Measurements from ENCODE around the gene RNF150.
A peak's percentile ranks its signal among the peaks of the same experiment; 100 is the strongest.

The RNF150 gene

GRCh38 chr4:141131723-141132071 lies 1.6 kb downstream of the RNF150 start:
- no peak for TF ChIP-seq CTCF (IDR thresholded peaks at IDR 0.05; ENCODE audit: low read depth, low read length, missing control alignments)
- in situ Hi-C loops (cut with HindIII; ENCODE audit: low sequenced_read_pairs) = loop anchor here (5.0 kb wide), 1 partner anchor 264 kb away; no protein-coding TSS in a partner anchor
- H3K4me3 ChIP-seq (ENCODE audit: low read depth, low read length) = peak overlapping the region; percentile 78

GRCh38 chr4:141130947-141131605 lies 2.2 kb downstream of the RNF150 start:
- in situ Hi-C loops (cut with HindIII; ENCODE audit: low sequenced_read_pairs) = loop anchor here (5.0 kb wide), 1 partner anchor 264 kb away; no protein-coding TSS in a partner anchor
- H3K4me3 ChIP-seq (ENCODE audit: low read depth, low read length) = peak overlapping the region; percentile 78

More at GRCh38 chr4:141131723-141132071, 1.6 kb downstream of the RNF150 start:
- no peak for DNase-seq (ENCODE audit: low read depth)

GRCh38 chr4:141127884-141128283 lies 5.4 kb downstream of the RNF150 start:
- DNase-seq (ENCODE audit: low read depth) = peak; percentile 27
- no peak for TF ChIP-seq CTCF (IDR thresholded peaks at IDR 0.05; ENCODE audit: low read depth, low read length, missing control alignments)
- no peak overlapping the region for H3K4me3 ChIP-seq (ENCODE audit: low read depth, low read length)
- in situ Hi-C loops (cut with HindIII; ENCODE audit: low sequenced_read_pairs) = no loop called here

More at GRCh38 chr4:141130947-141131605, 2.2 kb downstream of the RNF150 start:
- no peak for DNase-seq (ENCODE audit: low read depth)
- no peak for TF ChIP-seq CTCF (IDR thresholded peaks at IDR 0.05; ENCODE audit: low read depth, low read length, missing control alignments)

GRCh38 chr4:141126769-141127168 lies 6.5 kb downstream of the RNF150 start:
- DNase-seq (ENCODE audit: low read depth) = no peak
- in situ Hi-C loops (cut with HindIII; ENCODE audit: low sequenced_read_pairs) = no loop called here

GRCh38 chr4:141124224-141124623 lies 9.0 kb downstream of the RNF150 start:
- H3K4me3 ChIP-seq (ENCODE audit: low read depth, low read length) = no peak overlapping the region
- in situ Hi-C loops (cut with HindIII; ENCODE audit: low sequenced_read_pairs) = no loop called here
- DNase-seq (ENCODE audit: low read depth) = peak; percentile 62
- TF ChIP-seq CTCF (IDR thresholded peaks at IDR 0.05; ENCODE audit: low read depth, low read length, missing control alignments) = no peak

More at GRCh38 chr4:141126769-141127168, 6.5 kb downstream of the RNF150 start:
- no peak for TF ChIP-seq CTCF (IDR thresholded peaks at IDR 0.05; ENCODE audit: low read depth, low read length, missing control alignments)
- no peak overlapping the region for H3K4me3 ChIP-seq (ENCODE audit: low read depth, low read length)

GRCh38 chr4:141121768-141122454 lies 11.4 kb downstream of the RNF150 start:
- in situ Hi-C loops (cut with HindIII; ENCODE audit: low sequenced_read_pairs) = no loop called here
- no peak overlapping the region for H3K4me3 ChIP-seq (ENCODE audit: low read depth, low read length)
- no peak for DNase-seq (ENCODE audit: low read depth)
- no peak for TF ChIP-seq CTCF (IDR thresholded peaks at IDR 0.05; ENCODE audit: low read depth, low read length, missing control alignments)

All from astrocyte of the cerebellum (primary cell).